NB4 (cell line): ENCODE data around the gene DUSP22.

Source experiments
- POLR2A ChIP-seq: IDR thresholded peaks from 2 replicates; pipeline ENCODE4 v1.6.1; 2011; ENCODE audit warnings: mild to moderate bottlenecking; ENCODE audit not compliant: insufficient read length; ENCODE audit errors: extremely low read depth
- TF ChIP-seq, protein P1 (sequence below): IDR thresholded peaks from one replicate; pipeline ENCODE4 v1.5.1; 2012; ENCODE audit warnings: low read depth, low read length
- TF ChIP-seq, protein P2 (sequence below): IDR thresholded peaks from 2 replicates; pipeline ENCODE4 v1.6.1; 2011; ENCODE audit warnings: low read depth, low read length

DNA sequence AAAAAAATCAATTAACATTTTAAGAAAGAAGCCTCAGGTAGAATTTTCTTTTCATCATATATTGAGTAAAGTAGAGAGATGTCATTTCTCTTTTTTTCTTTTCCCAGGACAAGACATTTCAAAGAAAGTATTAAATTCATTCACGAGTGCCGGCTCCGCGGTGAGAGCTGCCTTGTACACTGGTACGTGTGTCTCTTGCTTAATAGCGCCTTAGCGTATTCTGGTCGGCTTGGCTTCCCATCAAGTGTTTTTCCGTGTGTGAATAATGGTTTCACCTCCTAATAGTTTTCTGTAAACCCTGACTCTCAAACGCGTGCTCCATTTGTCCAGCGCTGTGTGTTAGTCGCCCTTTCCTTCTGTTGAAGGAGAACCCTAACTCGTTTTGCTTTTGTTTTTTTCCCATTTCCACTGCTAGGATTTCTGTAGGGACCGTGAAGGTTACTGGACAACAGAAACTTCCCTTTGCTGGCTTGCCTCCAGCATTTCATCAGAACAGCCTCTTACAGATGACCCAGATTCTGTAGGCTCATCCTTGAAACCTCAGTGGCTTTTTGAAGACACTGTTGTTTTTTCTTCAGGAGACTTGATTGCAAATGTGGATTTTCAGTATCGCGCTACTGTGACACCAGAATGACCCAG lies 53.6 kb downstream of the DUSP22 start:
- TF ChIP-seq, protein P1, sequence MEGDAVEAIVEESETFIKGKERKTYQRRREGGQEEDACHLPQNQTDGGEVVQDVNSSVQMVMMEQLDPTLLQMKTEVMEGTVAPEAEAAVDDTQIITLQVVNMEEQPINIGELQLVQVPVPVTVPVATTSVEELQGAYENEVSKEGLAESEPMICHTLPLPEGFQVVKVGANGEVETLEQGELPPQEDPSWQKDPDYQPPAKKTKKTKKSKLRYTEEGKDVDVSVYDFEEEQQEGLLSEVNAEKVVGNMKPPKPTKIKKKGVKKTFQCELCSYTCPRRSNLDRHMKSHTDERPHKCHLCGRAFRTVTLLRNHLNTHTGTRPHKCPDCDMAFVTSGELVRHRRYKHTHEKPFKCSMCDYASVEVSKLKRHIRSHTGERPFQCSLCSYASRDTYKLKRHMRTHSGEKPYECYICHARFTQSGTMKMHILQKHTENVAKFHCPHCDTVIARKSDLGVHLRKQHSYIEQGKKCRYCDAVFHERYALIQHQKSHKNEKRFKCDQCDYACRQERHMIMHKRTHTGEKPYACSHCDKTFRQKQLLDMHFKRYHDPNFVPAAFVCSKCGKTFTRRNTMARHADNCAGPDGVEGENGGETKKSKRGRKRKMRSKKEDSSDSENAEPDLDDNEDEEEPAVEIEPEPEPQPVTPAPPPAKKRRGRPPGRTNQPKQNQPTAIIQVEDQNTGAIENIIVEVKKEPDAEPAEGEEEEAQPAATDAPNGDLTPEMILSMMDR = no peak
- no peak for TF ChIP-seq POLR2A
- TF ChIP-seq, protein P2, sequence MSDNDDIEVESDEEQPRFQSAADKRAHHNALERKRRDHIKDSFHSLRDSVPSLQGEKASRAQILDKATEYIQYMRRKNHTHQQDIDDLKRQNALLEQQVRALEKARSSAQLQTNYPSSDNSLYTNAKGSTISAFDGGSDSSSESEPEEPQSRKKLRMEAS = no peak
